Measurements from ENCODE around the gene POLR2E. TPM values are rescaled to one million over a fixed set of nuclear protein-coding genes. Genes with fewer than 3 reads are reported as not detected.
A peak's percentile ranks its signal among the peaks of the same experiment; 100 is the strongest.

The POLR2E gene
- total and polyA plus RNA-seq, 2 of the 13 experiments (the other 11 are each of a cell fraction or from before 2014, with no cell fraction given), result 140 to 272 TPM

DNA sequence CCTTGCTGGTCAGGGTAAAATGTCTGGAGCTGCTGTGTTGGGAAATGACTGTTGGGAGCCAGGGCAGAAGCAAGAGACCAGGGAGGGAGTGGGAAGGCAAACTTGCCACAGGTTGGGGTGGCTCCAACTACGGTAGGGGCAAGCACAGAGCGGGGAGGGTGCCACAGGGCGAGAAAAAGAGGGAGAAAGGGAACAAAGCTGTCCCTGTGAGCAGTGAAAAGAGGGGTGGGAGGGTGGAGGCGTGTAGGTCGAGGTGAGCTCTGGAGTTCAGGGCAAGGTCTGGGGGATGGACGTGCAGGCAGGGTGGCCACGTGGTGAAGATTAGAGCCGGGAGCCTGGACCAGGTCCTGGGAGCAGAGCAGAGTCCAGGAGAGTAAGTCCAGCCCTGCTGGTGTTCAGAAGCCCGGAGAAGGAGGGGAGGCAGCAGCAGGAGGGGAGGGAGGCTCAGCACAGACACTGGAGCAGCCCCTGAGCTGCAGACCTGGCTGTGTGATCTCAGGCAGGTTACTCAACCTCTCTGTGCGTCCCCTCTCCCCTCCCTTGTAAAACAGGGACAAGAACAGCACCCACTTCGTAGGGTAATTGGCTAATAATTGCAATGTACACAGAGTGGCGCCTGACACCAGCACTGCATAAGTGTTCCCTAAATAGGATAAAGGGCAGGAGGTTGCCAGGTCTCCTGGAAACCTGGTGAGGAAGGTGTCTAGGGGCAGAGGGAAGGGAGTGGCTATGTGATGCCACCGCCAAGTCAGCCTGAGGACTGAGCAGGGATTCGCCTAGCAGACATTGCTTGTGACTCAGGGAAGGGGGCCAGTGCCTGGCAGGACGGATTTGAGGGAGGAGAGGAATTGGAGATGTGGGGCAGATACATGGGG is 3.2 kb upstream of the POLR2E start (continued):
- TF ChIP-seq ZNF260 (CRISPR knock-in tag; IDR thresholded peaks at IDR 0.05; ENCODE audit: borderline replicate concordance, low read depth), result no peak
- no peak for TF ChIP-seq HOXA7 (CRISPR knock-in tag; IDR thresholded peaks at IDR 0.05)
- TF ChIP-seq ZNF564 (CRISPR knock-in tag; IDR thresholded peaks at IDR 0.05), result no peak
- TF ChIP-seq, protein P1, sequence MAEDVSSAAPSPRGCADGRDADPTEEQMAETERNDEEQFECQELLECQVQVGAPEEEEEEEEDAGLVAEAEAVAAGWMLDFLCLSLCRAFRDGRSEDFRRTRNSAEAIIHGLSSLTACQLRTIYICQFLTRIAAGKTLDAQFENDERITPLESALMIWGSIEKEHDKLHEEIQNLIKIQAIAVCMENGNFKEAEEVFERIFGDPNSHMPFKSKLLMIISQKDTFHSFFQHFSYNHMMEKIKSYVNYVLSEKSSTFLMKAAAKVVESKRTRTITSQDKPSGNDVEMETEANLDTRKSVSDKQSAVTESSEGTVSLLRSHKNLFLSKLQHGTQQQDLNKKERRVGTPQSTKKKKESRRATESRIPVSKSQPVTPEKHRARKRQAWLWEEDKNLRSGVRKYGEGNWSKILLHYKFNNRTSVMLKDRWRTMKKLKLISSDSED (CRISPR knock-in tag; IDR thresholded peaks at IDR 0.05), result no peak
- TF ChIP-seq RORA (CRISPR knock-in tag; IDR thresholded peaks at IDR 0.05), result no peak
- TF ChIP-seq, protein P2, sequence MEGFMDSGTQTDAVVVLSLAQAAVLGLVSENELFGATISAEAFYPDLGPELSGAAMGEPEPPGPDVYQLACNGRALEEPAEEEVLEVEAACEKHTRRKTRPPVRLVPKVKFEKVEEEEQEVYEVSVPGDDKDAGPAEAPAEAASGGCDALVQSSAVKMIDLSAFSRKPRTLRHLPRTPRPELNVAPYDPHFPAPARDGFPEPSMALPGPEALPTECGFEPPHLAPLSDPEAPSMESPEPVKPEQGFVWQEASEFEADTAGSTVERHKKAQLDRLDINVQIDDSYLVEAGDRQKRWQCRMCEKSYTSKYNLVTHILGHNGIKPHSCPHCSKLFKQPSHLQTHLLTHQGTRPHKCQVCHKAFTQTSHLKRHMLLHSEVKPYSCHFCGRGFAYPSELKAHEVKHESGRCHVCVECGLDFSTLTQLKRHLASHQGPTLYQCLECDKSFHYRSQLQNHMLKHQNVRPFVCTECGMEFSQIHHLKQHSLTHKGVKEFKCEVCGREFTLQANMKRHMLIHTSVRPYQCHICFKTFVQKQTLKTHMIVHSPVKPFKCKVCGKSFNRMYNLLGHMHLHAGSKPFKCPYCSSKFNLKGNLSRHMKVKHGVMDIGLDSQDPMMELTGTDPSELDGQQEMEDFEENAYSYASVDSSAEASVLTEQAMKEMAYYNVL (CRISPR knock-in tag; IDR thresholded peaks at IDR 0.05; ENCODE audit: borderline replicate concordance), result peak; percentile 96
- TF ChIP-seq, protein P3, sequence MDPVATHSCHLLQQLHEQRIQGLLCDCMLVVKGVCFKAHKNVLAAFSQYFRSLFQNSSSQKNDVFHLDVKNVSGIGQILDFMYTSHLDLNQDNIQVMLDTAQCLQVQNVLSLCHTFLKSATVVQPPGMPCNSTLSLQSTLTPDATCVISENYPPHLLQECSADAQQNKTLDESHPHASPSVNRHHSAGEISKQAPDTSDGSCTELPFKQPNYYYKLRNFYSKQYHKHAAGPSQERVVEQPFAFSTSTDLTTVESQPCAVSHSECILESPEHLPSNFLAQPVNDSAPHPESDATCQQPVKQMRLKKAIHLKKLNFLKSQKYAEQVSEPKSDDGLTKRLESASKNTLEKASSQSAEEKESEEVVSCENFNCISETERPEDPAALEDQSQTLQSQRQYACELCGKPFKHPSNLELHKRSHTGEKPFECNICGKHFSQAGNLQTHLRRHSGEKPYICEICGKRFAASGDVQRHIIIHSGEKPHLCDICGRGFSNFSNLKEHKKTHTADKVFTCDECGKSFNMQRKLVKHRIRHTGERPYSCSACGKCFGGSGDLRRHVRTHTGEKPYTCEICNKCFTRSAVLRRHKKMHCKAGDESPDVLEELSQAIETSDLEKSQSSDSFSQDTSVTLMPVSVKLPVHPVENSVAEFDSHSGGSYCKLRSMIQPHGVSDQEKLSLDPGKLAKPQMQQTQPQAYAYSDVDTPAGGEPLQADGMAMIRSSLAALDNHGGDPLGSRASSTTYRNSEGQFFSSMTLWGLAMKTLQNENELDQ (CRISPR knock-in tag; IDR thresholded peaks at IDR 0.05; ENCODE audit: borderline replicate concordance), result no peak
- TF ChIP-seq ZFP82 (CRISPR knock-in tag; IDR thresholded peaks at IDR 0.05; ENCODE audit: borderline replicate concordance), result no peak; the same call in 1 of the 2 replicates
- 0 out of 2 replicates have a peak, but pooled peaks have one; percentile 52 for TF ChIP-seq NFKBIZ (CRISPR knock-in tag; IDR thresholded peaks at IDR 0.05)
- TF ChIP-seq ZKSCAN8 (CRISPR knock-in tag; IDR thresholded peaks at IDR 0.05; ENCODE audit: borderline replicate concordance), result no peak
- TF ChIP-seq, protein P4, sequence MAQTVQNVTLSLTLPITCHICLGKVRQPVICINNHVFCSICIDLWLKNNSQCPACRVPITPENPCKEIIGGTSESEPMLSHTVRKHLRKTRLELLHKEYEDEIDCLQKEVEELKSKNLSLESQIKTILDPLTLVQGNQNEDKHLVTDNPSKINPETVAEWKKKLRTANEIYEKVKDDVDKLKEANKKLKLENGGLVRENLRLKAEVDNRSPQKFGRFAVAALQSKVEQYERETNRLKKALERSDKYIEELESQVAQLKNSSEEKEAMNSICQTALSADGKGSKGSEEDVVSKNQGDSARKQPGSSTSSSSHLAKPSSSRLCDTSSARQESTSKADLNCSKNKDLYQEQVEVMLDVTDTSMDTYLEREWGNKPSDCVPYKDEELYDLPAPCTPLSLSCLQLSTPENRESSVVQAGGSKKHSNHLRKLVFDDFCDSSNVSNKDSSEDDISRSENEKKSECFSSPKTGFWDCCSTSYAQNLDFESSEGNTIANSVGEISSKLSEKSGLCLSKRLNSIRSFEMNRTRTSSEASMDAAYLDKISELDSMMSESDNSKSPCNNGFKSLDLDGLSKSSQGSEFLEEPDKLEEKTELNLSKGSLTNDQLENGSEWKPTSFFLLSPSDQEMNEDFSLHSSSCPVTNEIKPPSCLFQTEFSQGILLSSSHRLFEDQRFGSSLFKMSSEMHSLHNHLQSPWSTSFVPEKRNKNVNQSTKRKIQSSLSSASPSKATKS (CRISPR knock-in tag; IDR thresholded peaks at IDR 0.05), result no peak
- no peak for TF ChIP-seq AGO1 (IDR thresholded peaks at IDR 0.05; ENCODE audit: low read depth, low read length, poor library complexity, severe bottlenecking)
- TF ChIP-seq, protein P5, sequence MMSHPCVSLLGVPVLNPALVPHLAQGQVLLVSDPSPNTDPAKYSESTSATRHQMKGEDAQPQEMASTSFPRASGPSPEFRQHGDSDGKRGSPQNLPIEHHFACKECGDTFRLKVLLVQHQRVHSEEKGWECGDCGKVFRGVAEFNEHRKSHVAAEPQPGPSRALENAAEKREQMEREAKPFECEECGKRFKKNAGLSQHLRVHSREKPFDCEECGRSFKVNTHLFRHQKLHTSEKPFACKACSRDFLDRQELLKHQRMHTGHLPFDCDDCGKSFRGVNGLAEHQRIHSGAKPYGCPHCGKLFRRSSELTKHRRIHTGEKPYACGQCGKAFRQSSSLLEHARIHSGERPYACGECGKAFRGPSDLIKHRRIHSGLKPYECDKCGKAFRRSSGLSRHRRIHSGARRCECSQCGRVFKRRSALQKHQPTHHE (CRISPR knock-in tag; IDR thresholded peaks at IDR 0.05; ENCODE audit: borderline replicate concordance), result peak; percentile 24; the same call in 1 of the 2 replicates
